Stimulated activated naive CD8-positive, alpha-beta T cell treated with anti-CD3 and anti-CD28 coated beads, Interleukin-15, Interleukin-2, amounts not matched to agents 100 ng/mL and 50 ng/mL, for 24 hours (primary cell): Measurements from ENCODE around the gene PMF1.
"Not testable (repeated sequence)": the region's sequence is repeated elsewhere in the genome, so short reads cannot be mapped to it uniquely, and the experiment has no call there.

Experiments
- H3K27ac Mint-ChIP-seq: one replicate; pipeline ENCODE4 v1.8.0; 2021; ENCODE audit warnings: mild to moderate bottlenecking, mixed read lengths
- H3K27me3 Mint-ChIP-seq: one replicate; pipeline ENCODE4 v1.8.0; 2021; ENCODE audit warnings: mixed read lengths
- H3K36me3 Mint-ChIP-seq: one replicate; pipeline ENCODE4 v1.8.0; 2021; ENCODE audit warnings: low read depth, mixed read lengths
- H3K4me1 Mint-ChIP-seq: one replicate; pipeline ENCODE4 v1.8.0; 2021; ENCODE audit warnings: low read depth, mixed read lengths
- H3K4me3 Mint-ChIP-seq: one replicate; pipeline ENCODE4 v1.8.0; 2021; ENCODE audit warnings: mild to moderate bottlenecking, mixed read lengths
- H3K9me3 Mint-ChIP-seq: one replicate; pipeline ENCODE4 v1.8.0; 2021; ENCODE audit warnings: mixed read lengths

PMF1 gene

GRCh38 chr1:156190265-156190664, 22.5 kb upstream of the PMF1 start:
- peaks cover 23% of the 10 kb centered on the region for H3K36me3 Mint-ChIP-seq
- not testable (repeated sequence) for H3K9me3 Mint-ChIP-seq, H3K27me3 Mint-ChIP-seq, H3K27ac Mint-ChIP-seq, H3K4me3 Mint-ChIP-seq
- peaks cover 33% of the 10 kb centered on the region for H3K4me1 Mint-ChIP-seq

GRCh38 chr1:156191292-156191964, 21.4 kb upstream of the PMF1 start:
- Mint-ChIP-seq H3K4me3 (no peak overlapping the region), H3K27ac (no peak overlapping the region)

GRCh38 chr1:156193208-156193487, 19.7 kb upstream of the PMF1 start:
- Mint-ChIP-seq H3K36me3 (peaks cover 38% of the 10 kb centered on the region), H3K4me1 (peaks cover 62% of the 10 kb centered on the region), H3K9me3 (no peaks in the 10 kb centered on the region), H3K27me3 (no peaks in the 10 kb centered on the region), H3K4me3 (peak overlapping the region; percentile 100), H3K27ac (peak overlapping the region; percentile 94)

More at GRCh38 chr1:156191292-156191964, 21.4 kb upstream of the PMF1 start:
- no peaks in the 10 kb centered on the region for H3K27me3 Mint-ChIP-seq
- no peaks in the 10 kb centered on the region for H3K9me3 Mint-ChIP-seq
- H3K36me3 Mint-ChIP-seq: peaks cover 32% of the 10 kb centered on the region
- peaks cover 45% of the 10 kb centered on the region for H3K4me1 Mint-ChIP-seq

GRCh38 chr1:156193488-156194299, 19.1 kb upstream of the PMF1 start, which contains the start of gene SLC25A44:
SLC25A44 (plus strand) TSS chr1:156194104; CDS start chr1:156199848, 5,744 bp downstream.
- peaks cover 44% of the 10 kb centered on the region for H3K36me3 Mint-ChIP-seq
- H3K27ac Mint-ChIP-seq: peak within 1 kb of the TSS; percentile 94
- peaks cover 67% of the 10 kb centered on the region for H3K4me1 Mint-ChIP-seq
- H3K4me3 Mint-ChIP-seq: peak within 1 kb of the TSS; percentile 100
- H3K9me3 Mint-ChIP-seq: no peaks in the 10 kb centered on the region
- H3K27me3 Mint-ChIP-seq: no peaks in the 10 kb centered on the region

- peaks cover 49% of the 10 kb centered on the region for H3K36me3 Mint-ChIP-seq
Observed at GRCh38 chr1:156194300-156194652, 18.5 kb upstream of the PMF1 start.

GRCh38 chr1:156195853-156196252, 17.0 kb upstream of the PMF1 start:
- peaks cover 88% of the 10 kb centered on the region for H3K4me1 Mint-ChIP-seq
- peak overlapping the region; percentile 100 for H3K4me3 Mint-ChIP-seq
- H3K27me3 Mint-ChIP-seq: no peaks in the 10 kb centered on the region
- peak overlapping the region; percentile 83 for H3K27ac Mint-ChIP-seq
- H3K9me3 Mint-ChIP-seq: no peaks in the 10 kb centered on the region
- peaks cover 63% of the 10 kb centered on the region for H3K36me3 Mint-ChIP-seq

More at GRCh38 chr1:156194300-156194652, 18.5 kb upstream of the PMF1 start:
- Mint-ChIP-seq H3K4me1 (peaks cover 73% of the 10 kb centered on the region), H3K27ac (peak overlapping the region; percentile 94), H3K9me3 (no peaks in the 10 kb centered on the region), H3K4me3 (peak overlapping the region; percentile 100), H3K27me3 (no peaks in the 10 kb centered on the region)

GRCh38 chr1:156196445-156196844, 16.4 kb upstream of the PMF1 start:
- Mint-ChIP-seq H3K4me3 (peak overlapping the region; percentile 100), H3K27ac (peak overlapping the region; percentile 83), H3K27me3 (no peaks in the 10 kb centered on the region), H3K9me3 (no peaks in the 10 kb centered on the region), H3K4me1 (peaks cover 87% of the 10 kb centered on the region), H3K36me3 (peaks cover 63% of the 10 kb centered on the region)

- Mint-ChIP-seq H3K4me1 (peaks cover 66% of the 10 kb centered on the region), H3K36me3 (peaks cover 57% of the 10 kb centered on the region), H3K27ac (no peak overlapping the region), H3K9me3 (no peaks in the 10 kb centered on the region), H3K27me3 (no peaks in the 10 kb centered on the region), H3K4me3 (peak overlapping the region; percentile 100)
Observed at GRCh38 chr1:156198831-156199349, 13.9 kb upstream of the PMF1 start.

GRCh38 chr1:156200044-156200443, 12.8 kb upstream of the PMF1 start:
- Mint-ChIP-seq H3K27ac (no peak overlapping the region), H3K4me3 (peak overlapping the region; percentile 100), H3K9me3 (no peaks in the 10 kb centered on the region), H3K36me3 (peaks cover 58% of the 10 kb centered on the region), H3K4me1 (peaks cover 57% of the 10 kb centered on the region), H3K27me3 (no peaks in the 10 kb centered on the region)

- Mint-ChIP-seq H3K4me1 (peaks cover 29% of the 10 kb centered on the region), H3K9me3 (no peaks in the 10 kb centered on the region), H3K27me3 (no peaks in the 10 kb centered on the region), H3K36me3 (peaks cover 50% of the 10 kb centered on the region), H3K27ac (no peak overlapping the region), H3K4me3 (no peak overlapping the region)
Observed at GRCh38 chr1:156203331-156203730, 9.5 kb upstream of the PMF1 start.

GRCh38 chr1:156204686-156205085, 8.1 kb upstream of the PMF1 start:
- H3K9me3 Mint-ChIP-seq: no peaks in the 10 kb centered on the region
- H3K36me3 Mint-ChIP-seq: peaks cover 50% of the 10 kb centered on the region
- no peak overlapping the region for H3K27ac Mint-ChIP-seq
- no peaks in the 10 kb centered on the region for H3K27me3 Mint-ChIP-seq
- H3K4me3 Mint-ChIP-seq: no peak overlapping the region
- H3K4me1 Mint-ChIP-seq: peaks cover 16% of the 10 kb centered on the region

- no peak overlapping the region for H3K4me3 Mint-ChIP-seq
- peaks cover 45% of the 10 kb centered on the region for H3K4me1 Mint-ChIP-seq
- H3K9me3 Mint-ChIP-seq: no peaks in the 10 kb centered on the region
- H3K27ac Mint-ChIP-seq: peak overlapping the region; percentile 98
- H3K36me3 Mint-ChIP-seq: peaks cover 73% of the 10 kb centered on the region
- no peaks in the 10 kb centered on the region for H3K27me3 Mint-ChIP-seq
Observed at GRCh38 chr1:156211243-156211642, 1.6 kb upstream of the PMF1 start.

GRCh38 chr1:156212130-156212529, 677 bp upstream of the PMF1 start:
- Mint-ChIP-seq H3K4me1 (peaks cover 50% of the 10 kb centered on the region), H3K4me3 (peak overlapping the region; percentile 82), H3K27me3 (no peaks in the 10 kb centered on the region), H3K36me3 (peaks cover 68% of the 10 kb centered on the region), H3K9me3 (no peaks in the 10 kb centered on the region), H3K27ac (peak overlapping the region; percentile 98)

GRCh38 chr1:156213644-156213966, 798 bp downstream of the PMF1 start:
- peaks cover 57% of the 10 kb centered on the region for H3K36me3 Mint-ChIP-seq
- no peaks in the 10 kb centered on the region for H3K9me3 Mint-ChIP-seq
- H3K4me3 Mint-ChIP-seq: peak overlapping the region; percentile 82
- peak overlapping the region; percentile 98 for H3K27ac Mint-ChIP-seq
- no peaks in the 10 kb centered on the region for H3K27me3 Mint-ChIP-seq
- H3K4me1 Mint-ChIP-seq: peaks cover 65% of the 10 kb centered on the region

GRCh38 chr1:156214024-156214748, 1.4 kb downstream of the PMF1 start:
- peak overlapping the region; percentile 82 for H3K4me3 Mint-ChIP-seq
- H3K4me1 Mint-ChIP-seq: peaks cover 70% of the 10 kb centered on the region
- H3K27ac Mint-ChIP-seq: peak overlapping the region; percentile 94
- H3K27me3 Mint-ChIP-seq: no peaks in the 10 kb centered on the region
- peaks cover 54% of the 10 kb centered on the region for H3K36me3 Mint-ChIP-seq
- no peaks in the 10 kb centered on the region for H3K9me3 Mint-ChIP-seq
